GM23338 (cell line): ENCODE data around the gene IST1. TPM values are rescaled to one million over a fixed set of nuclear protein-coding genes. Genes with fewer than 3 reads are reported as not detected.

Experiments
- ATAC-seq: fragments of 200-7000 bp; cut with Tn5 transposase; 3 replicates; pipeline ENCODE4 v1.9.1; 2020
- DNase-seq: peaks from one replicate; pipeline ENCODE4 v3.0.0-alpha.2; 2015; ENCODE audit warnings: low spot score
- H2AFZ ChIP-seq: fragments of 200-600 bp; sonication (generic); 2 replicates; pipeline ENCODE4 v1.8.0; 2016; ENCODE audit warnings: antibody characterized with exemption, mild to moderate bottlenecking, moderate library complexity
- H3F3A ChIP-seq: fragments of 200-600 bp; sonication (generic); replicated peaks from 2 replicates; pipeline ENCODE4 v1.8.0; 2017; ENCODE audit warnings: antibody characterized with exemption, mixed run types, low read depth
- H3K27ac ChIP-seq: fragments of 200-600 bp; sonication (generic); 2 replicates; pipeline ENCODE4 v1.6.1; 2016; ENCODE audit warnings: low read depth
- H3K27me3 ChIP-seq: fragments of 200-600 bp; sonication (generic); 2 replicates; pipeline ENCODE4 v1.8.0; 2016; ENCODE audit warnings: mild to moderate bottlenecking, mixed run types, moderate library complexity; ENCODE audit not compliant: insufficient read depth
- H3K36me3 ChIP-seq: fragments of 200-600 bp; sonication (generic); 2 replicates; pipeline ENCODE4 v1.8.0; 2016; ENCODE audit warnings: mild to moderate bottlenecking; ENCODE audit not compliant: insufficient read depth
- H3K4me1 ChIP-seq: fragments of 200-600 bp; sonication (generic); 2 replicates; pipeline ENCODE4 v1.8.0; 2016; ENCODE audit warnings: mild to moderate bottlenecking, moderate library complexity; ENCODE audit not compliant: insufficient read depth
- H3K4me2 ChIP-seq: fragments of 200-600 bp; sonication (generic); 2 replicates; pipeline ENCODE4 v1.7.1; 2017; ENCODE audit warnings: mixed run types
- H3K4me3 ChIP-seq: fragments of 200-600 bp; sonication (generic); 2 replicates; pipeline ENCODE4 v1.6.1; 2016; ENCODE audit warnings: mixed run types
- H3K79me2 ChIP-seq: fragments of 200-600 bp; sonication (generic); replicated peaks from 2 replicates; pipeline ENCODE4 v1.8.0; 2017; ENCODE audit warnings: mild to moderate bottlenecking; ENCODE audit not compliant: insufficient read depth
- H3K9me2 ChIP-seq: fragments of 200-600 bp; sonication (generic); 2 replicates; pipeline ENCODE4 v1.8.0; 2017; ENCODE audit not compliant: insufficient read depth
- H4K20me1 ChIP-seq: fragments of 200-600 bp; sonication (generic); replicated peaks from 2 replicates; pipeline ENCODE4 v1.8.0; 2017; ENCODE audit warnings: mild to moderate bottlenecking; ENCODE audit not compliant: insufficient read depth
- H3K27ac Mint-ChIP-seq: 2 replicates; pipeline ENCODE4 v1.8.0; 2020; ENCODE audit warnings: inconsistent platforms, mild to moderate bottlenecking, moderate library complexity, mixed read lengths
- H3K27me3 Mint-ChIP-seq: 3 replicates; pipeline ENCODE4 v1.8.0; 2022; ENCODE audit warnings: low read depth, mild to moderate bottlenecking, moderate library complexity, mixed read lengths, inconsistent platforms; ENCODE audit not compliant: insufficient read depth, poor library complexity
- H3K36me3 Mint-ChIP-seq: 3 replicates; pipeline ENCODE4 v1.8.0; 2021; ENCODE audit warnings: low read depth, mild to moderate bottlenecking, inconsistent platforms, moderate library complexity, mixed read lengths
- H3K4me1 Mint-ChIP-seq: 3 replicates; pipeline ENCODE4 v1.8.0; 2020; ENCODE audit warnings: mild to moderate bottlenecking, inconsistent platforms, mixed read lengths
- H3K4me3 Mint-ChIP-seq: 3 replicates; pipeline ENCODE4 v1.8.0; 2021; ENCODE audit warnings: moderate library complexity, mild to moderate bottlenecking, inconsistent platforms, mixed read lengths
- H3K9me3 Mint-ChIP-seq: 3 replicates; pipeline ENCODE4 v1.8.0; 2020; ENCODE audit warnings: moderate library complexity, mild to moderate bottlenecking, inconsistent platforms, mixed read lengths
- CREB1 ChIP-seq: fragments of 250-450 bp; sonication (Bioruptor Pico); IDR thresholded peaks from 2 replicates; pipeline ENCODE4 v1.5.0; 2020; ENCODE audit warnings: low read depth, mild to moderate bottlenecking, moderate library complexity
- ETS1 ChIP-seq: IDR thresholded peaks from 2 replicates; pipeline ENCODE4 v1.6.1; 2016; ENCODE audit warnings: antibody characterized with exemption
- EZH2 ChIP-seq: fragments of 200-600 bp; sonication (generic); IDR thresholded peaks from one replicate; pipeline ENCODE4 v1.8.0; 2017; ENCODE audit warnings: antibody characterized with exemption, mild to moderate bottlenecking, low read depth; ENCODE audit not compliant: unreplicated experiment
- EZH2phosphoT487 ChIP-seq: fragments of 200-600 bp; sonication (generic); IDR thresholded peaks from one replicate; pipeline ENCODE4 v1.8.1; 2018; ENCODE audit warnings: antibody characterized with exemption; ENCODE audit not compliant: unreplicated experiment
- JUNB ChIP-seq: IDR thresholded peaks from one replicate; pipeline ENCODE4 v1.6.1; 2016; ENCODE audit warnings: antibody characterized with exemption; ENCODE audit not compliant: unreplicated experiment
- NANOG ChIP-seq: IDR thresholded peaks from 2 replicates; pipeline ENCODE4 v1.6.1; 2016; ENCODE audit warnings: antibody characterized with exemption, borderline replicate concordance
- POLR2AphosphoS5 ChIP-seq: IDR thresholded peaks from 2 replicates; pipeline ENCODE4 v1.6.1; 2016; ENCODE audit warnings: antibody characterized with exemption, low read depth
- REST ChIP-seq: IDR thresholded peaks from one replicate; pipeline ENCODE4 v1.6.1; 2018; ENCODE audit warnings: antibody characterized with exemption; ENCODE audit not compliant: unreplicated experiment
- STAT1 ChIP-seq: IDR thresholded peaks from one replicate; pipeline ENCODE4 v1.6.1; 2016; ENCODE audit warnings: antibody characterized with exemption; ENCODE audit not compliant: unreplicated experiment
- ZNF114 ChIP-seq: fragments of 250-450 bp; sonication (Bioruptor Pico); IDR thresholded peaks from 2 replicates; pipeline ENCODE4 v1.5.0; 2020; ENCODE audit warnings: mild to moderate bottlenecking, moderate library complexity
- ZNF331 ChIP-seq: fragments of 250-450 bp; sonication (Bioruptor Pico); IDR thresholded peaks from 2 replicates; pipeline ENCODE4 v1.5.0; 2020; ENCODE audit warnings: low read depth, mild to moderate bottlenecking, moderate library complexity
- polyA plus RNA-seq: library from polyadenylated mRNA; unstranded; fragments of >200 nt; fragmentation: Nextera tagmentation; extraction: Ambion mirVana; gene quantifications from 2 replicates; pipeline ENCODE4 v1.2.1, GENCODE V29; 2016
- total RNA-seq: library from RNA; depleted of rRNA; stranded (reverse); fragments of >200 nt; shearing (Covaris generic); gene quantifications from 2 replicates; pipeline ENCODE4 v1.2.3, GENCODE V29; 2014
- TF ChIP-seq, protein P1 (sequence below): fragments of 250-450 bp; sonication (Bioruptor Pico); IDR thresholded peaks from 2 replicates; pipeline ENCODE4 v1.5.0; 2020; ENCODE audit warnings: mild to moderate bottlenecking, moderate library complexity
- TF ChIP-seq, protein P2 (sequence below), 2 experiments: fragments of 200-600 bp in 1 of 2; sonication (generic) in 1 of 2; conservative IDR thresholded peaks; 2 replicates each; pipeline versions ENCODE4 v1.5.1 to v1.6.1; 2016 to 2017; ENCODE audit warnings: antibody characterized with exemption in 2 of 2, low read depth in 2 of 2, mild to moderate bottlenecking in 2 of 2, moderate library complexity in 1 of 2

Gene IST1
- total and polyA plus RNA-seq, 2 experiments from 2014 or later: 108 to 234 TPM

DNA sequence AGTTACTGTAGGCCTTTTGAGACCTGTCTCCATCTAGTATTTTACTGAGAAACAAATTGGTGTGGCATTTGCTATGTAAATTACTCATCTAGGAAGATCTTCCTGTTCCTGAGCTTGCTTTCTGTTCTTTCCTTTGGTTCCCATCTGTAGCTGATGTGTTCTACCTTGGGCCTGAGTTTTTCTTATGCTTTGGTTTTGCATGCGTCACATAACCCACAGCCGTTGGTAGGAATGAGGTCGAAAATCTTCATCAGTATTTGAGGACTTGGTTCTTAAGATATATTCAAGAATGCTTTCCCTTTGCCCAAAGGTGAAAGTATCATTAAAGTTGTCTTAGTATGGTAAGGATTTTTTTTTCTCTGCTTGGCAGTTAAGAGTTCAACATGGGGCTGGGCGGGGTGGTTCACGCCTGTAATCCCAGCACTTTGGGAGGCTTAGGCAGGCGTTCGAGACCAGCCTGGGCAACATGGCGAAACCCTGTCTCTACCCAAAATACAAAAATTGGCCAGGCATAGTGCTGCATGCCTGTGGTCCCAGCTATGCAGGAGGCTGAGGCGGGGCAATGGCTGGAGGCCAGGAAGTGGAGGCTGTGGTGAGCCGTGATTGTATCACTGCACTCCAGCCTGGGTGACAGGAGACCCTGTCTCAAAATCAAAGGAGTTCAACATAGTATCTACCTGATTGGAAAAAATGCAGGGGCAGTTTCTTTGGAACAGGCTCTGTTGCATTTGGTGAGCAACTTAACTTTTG is 28.8 kb downstream of the IST1 start:
- Histone ChIP-seq H3K9me2 (no peaks in the 10 kb centered on the region), H3F3A (peaks cover 8% of the 10 kb centered on the region; the same call in 1 of the 2 replicates), H3K4me3 (no peak overlapping the region), H2AFZ (no peak overlapping the region), H3K36me3 (peaks cover 89% of the 10 kb centered on the region), H3K4me1 (no peaks in the 10 kb centered on the region), H3K79me2 (peaks cover 56% of the 10 kb centered on the region), H3K4me2 (no peak overlapping the region), H4K20me1 (peaks cover 54% of the 10 kb centered on the region), H3K27me3 (no peaks in the 10 kb centered on the region), H3K27ac (no peak overlapping the region)
- Mint-ChIP-seq H3K4me3 (no peak overlapping the region), H3K9me3 (no peaks in the 10 kb centered on the region), H3K4me1 (no peaks in the 10 kb centered on the region), H3K27me3 (peaks cover 4% of the 10 kb centered on the region), H3K36me3 (peaks cover 97% of the 10 kb centered on the region), H3K27ac (no peak overlapping the region)
- no peak for ATAC-seq
- TF ChIP-seq CREB1 (CRISPR knock-in tag) (no peak), EZH2 (no peak), REST (no peak), NANOG (no peak), ZNF331 (CRISPR knock-in tag) (no peak), POLR2AphosphoS5 (no peak), JUNB (no peak), ZNF114 (CRISPR knock-in tag) (no peak), EZH2phosphoT487 (no peak), ETS1 (no peak), STAT1 (no peak)
- TF ChIP-seq, protein P1, sequence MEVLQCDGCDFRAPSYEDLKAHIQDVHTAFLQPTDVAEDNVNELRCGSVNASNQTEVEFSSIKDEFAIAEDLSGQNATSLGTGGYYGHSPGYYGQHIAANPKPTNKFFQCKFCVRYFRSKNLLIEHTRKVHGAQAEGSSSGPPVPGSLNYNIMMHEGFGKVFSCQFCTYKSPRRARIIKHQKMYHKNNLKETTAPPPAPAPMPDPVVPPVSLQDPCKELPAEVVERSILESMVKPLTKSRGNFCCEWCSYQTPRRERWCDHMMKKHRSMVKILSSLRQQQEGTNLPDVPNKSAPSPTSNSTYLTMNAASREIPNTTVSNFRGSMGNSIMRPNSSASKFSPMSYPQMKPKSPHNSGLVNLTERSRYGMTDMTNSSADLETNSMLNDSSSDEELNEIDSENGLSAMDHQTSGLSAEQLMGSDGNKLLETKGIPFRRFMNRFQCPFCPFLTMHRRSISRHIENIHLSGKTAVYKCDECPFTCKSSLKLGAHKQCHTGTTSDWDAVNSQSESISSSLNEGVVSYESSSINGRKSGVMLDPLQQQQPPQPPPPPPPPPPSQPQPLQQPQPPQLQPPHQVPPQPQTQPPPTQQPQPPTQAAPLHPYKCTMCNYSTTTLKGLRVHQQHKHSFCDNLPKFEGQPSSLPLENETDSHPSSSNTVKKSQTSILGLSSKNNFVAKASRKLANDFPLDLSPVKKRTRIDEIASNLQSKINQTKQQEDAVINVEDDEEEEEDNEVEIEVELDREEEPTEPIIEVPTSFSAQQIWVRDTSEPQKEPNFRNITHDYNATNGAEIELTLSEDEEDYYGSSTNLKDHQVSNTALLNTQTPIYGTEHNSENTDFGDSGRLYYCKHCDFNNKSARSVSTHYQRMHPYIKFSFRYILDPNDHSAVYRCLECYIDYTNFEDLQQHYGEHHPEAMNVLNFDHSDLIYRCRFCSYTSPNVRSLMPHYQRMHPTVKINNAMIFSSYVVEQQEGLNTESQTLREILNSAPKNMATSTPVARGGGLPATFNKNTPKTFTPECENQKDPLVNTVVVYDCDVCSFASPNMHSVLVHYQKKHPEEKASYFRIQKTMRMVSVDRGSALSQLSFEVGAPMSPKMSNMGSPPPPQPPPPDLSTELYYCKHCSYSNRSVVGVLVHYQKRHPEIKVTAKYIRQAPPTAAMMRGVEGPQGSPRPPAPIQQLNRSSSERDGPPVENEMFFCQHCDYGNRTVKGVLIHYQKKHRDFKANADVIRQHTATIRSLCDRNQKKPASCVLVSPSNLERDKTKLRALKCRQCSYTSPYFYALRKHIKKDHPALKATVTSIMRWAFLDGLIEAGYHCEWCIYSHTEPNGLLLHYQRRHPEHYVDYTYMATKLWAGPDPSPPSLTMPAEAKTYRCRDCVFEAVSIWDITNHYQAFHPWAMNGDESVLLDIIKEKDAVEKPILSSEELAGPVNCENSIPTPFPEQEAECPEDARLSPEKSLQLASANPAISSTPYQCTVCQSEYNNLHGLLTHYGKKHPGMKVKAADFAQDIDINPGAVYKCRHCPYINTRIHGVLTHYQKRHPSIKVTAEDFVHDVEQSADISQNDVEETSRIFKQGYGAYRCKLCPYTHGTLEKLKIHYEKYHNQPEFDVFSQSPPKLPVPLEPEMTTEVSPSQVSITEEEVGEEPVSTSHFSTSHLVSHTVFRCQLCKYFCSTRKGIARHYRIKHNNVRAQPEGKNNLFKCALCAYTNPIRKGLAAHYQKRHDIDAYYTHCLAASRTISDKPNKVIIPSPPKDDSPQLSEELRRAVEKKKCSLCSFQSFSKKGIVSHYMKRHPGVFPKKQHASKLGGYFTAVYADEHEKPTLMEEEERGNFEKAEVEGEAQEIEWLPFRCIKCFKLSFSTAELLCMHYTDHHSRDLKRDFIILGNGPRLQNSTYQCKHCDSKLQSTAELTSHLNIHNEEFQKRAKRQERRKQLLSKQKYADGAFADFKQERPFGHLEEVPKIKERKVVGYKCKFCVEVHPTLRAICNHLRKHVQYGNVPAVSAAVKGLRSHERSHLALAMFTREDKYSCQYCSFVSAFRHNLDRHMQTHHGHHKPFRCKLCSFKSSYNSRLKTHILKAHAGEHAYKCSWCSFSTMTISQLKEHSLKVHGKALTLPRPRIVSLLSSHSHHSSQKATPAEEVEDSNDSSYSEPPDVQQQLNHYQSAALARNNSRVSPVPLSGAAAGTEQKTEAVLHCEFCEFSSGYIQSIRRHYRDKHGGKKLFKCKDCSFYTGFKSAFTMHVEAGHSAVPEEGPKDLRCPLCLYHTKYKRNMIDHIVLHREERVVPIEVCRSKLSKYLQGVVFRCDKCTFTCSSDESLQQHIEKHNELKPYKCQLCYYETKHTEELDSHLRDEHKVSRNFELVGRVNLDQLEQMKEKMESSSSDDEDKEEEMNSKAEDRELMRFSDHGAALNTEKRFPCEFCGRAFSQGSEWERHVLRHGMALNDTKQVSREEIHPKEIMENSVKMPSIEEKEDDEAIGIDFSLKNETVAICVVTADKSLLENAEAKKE: no peak
- TF ChIP-seq, protein P2, sequence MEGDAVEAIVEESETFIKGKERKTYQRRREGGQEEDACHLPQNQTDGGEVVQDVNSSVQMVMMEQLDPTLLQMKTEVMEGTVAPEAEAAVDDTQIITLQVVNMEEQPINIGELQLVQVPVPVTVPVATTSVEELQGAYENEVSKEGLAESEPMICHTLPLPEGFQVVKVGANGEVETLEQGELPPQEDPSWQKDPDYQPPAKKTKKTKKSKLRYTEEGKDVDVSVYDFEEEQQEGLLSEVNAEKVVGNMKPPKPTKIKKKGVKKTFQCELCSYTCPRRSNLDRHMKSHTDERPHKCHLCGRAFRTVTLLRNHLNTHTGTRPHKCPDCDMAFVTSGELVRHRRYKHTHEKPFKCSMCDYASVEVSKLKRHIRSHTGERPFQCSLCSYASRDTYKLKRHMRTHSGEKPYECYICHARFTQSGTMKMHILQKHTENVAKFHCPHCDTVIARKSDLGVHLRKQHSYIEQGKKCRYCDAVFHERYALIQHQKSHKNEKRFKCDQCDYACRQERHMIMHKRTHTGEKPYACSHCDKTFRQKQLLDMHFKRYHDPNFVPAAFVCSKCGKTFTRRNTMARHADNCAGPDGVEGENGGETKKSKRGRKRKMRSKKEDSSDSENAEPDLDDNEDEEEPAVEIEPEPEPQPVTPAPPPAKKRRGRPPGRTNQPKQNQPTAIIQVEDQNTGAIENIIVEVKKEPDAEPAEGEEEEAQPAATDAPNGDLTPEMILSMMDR (conservative IDR thresholded peaks at IDR 0.05; ENCODE audit: low read depth in 2 of 2): no peak
- no peak for DNase-seq
